ENCODE measurements around the gene ANKH. TPM values are rescaled to one million over a fixed set of nuclear protein-coding genes. Genes with fewer than 3 reads are reported as not detected.

Gene ANKH
- total RNA-seq, 1 donor from 2014 or later = 10.3 TPM

DNA sequence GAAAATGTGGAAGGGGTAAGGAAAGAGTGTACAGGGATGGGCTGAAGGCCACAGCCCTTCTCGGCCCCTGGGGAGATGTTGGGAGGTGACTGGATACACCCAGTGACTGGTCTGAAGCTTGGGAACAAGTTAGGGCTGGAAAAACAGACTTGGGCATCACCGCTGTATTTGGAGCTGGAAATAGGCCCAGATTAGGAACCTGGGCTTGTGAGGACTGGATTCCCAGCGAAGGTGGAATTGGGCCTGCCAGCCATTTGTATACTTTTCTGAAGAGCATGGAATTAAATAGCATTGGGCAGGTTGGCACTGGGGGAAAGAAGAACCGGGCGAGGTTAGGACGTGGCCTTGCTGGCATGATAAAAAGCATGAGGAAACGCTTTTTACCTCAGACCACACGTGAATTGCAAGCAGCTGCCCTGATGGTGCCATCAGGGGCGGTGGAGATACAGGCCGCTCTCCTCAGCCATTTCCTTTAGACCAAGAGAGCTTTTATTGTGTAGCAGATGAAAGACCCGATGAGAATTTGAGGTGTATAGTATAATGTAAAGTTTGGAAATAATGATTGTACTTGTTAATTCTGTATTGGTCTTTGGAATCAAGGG is 169.2 kb downstream of the ANKH start:
- no peak for DNase-seq (ENCODE audit: low read depth)
- no peak overlapping the region for H3K4me3 ChIP-seq (ENCODE audit: low read depth, low read length)
- TF ChIP-seq, protein P1, sequence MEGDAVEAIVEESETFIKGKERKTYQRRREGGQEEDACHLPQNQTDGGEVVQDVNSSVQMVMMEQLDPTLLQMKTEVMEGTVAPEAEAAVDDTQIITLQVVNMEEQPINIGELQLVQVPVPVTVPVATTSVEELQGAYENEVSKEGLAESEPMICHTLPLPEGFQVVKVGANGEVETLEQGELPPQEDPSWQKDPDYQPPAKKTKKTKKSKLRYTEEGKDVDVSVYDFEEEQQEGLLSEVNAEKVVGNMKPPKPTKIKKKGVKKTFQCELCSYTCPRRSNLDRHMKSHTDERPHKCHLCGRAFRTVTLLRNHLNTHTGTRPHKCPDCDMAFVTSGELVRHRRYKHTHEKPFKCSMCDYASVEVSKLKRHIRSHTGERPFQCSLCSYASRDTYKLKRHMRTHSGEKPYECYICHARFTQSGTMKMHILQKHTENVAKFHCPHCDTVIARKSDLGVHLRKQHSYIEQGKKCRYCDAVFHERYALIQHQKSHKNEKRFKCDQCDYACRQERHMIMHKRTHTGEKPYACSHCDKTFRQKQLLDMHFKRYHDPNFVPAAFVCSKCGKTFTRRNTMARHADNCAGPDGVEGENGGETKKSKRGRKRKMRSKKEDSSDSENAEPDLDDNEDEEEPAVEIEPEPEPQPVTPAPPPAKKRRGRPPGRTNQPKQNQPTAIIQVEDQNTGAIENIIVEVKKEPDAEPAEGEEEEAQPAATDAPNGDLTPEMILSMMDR (conservative IDR thresholded peaks at IDR 0.05; ENCODE audit: low read depth, low read length) = no peak

DNA sequence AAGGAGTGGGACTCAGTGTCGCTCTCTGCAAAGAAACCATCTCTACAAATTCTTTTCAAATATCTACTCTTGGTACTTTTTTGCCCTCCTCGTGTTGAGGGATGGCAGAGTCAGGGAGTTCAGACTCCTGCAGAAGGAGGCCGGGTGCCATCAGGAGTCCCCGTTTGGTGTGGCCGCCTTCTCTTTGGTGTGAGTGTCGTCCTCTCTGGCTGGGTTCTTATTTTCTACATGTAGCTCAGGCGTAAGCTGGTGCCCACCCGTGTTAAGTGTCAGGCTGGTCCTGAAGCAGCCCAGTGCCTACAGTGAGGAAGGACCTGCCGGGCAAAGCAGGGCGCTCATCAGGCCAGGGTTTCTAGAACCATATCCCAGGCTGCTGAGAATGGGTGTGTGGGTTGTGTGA is 170.0 kb downstream of the ANKH start:
- no peak overlapping the region for H3K4me3 ChIP-seq (ENCODE audit: low read depth, low read length)
- no peak for DNase-seq (ENCODE audit: low read depth)
- TF ChIP-seq, protein P1 (conservative IDR thresholded peaks at IDR 0.05; ENCODE audit: low read depth, low read length) = no peak

DNA sequence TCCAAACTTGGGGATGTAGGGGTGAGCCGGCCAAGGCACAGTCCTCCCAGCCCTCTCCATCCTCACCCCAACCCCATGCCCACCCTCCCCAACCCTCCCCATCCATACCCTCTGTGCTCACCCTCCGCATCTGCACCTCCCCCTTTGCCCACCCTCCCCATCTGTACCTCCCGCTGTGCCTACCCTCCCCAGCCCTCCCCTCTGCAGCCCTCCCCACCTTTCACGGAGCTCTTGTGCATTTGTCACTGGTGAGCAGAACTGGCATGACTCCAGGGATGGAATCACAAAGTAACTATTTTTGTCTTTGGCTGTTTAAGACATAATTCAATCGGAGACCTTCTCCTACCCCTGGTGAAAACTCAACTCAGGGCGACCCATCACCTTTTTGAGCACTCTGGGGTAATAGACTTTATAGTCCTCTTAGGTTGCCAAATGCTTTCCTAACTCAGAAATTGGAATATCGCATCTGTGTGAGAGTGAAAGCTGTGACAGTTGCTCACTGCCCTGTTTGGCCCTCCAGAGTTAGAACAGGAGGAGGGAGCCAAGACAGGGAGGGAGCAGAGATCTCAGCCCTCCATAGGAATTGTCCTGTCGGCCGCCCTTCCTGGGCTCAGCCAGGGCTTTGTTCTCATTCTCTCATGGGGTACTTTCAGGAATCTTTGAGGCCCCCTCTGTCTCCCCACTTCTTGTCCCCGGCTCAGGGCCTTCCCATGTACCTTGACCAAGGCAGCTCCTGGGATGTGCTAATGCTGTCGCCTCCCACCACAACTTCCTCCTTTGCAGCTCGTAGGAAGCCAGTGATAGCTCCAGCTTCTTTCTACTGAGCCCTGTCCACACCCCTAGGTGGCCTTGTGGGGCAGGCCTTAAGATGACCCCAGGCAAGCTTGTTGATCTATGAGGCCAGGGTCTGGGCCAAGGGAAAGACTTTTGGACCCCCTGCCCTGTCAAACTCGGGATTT is 170.8 kb downstream of the ANKH start:
- DNase-seq (ENCODE audit: low read depth) = no peak
- H3K4me3 ChIP-seq (ENCODE audit: low read depth, low read length) = no peak overlapping the region
- TF ChIP-seq, protein P1 (conservative IDR thresholded peaks at IDR 0.05; ENCODE audit: low read depth, low read length) = no peak

DNA sequence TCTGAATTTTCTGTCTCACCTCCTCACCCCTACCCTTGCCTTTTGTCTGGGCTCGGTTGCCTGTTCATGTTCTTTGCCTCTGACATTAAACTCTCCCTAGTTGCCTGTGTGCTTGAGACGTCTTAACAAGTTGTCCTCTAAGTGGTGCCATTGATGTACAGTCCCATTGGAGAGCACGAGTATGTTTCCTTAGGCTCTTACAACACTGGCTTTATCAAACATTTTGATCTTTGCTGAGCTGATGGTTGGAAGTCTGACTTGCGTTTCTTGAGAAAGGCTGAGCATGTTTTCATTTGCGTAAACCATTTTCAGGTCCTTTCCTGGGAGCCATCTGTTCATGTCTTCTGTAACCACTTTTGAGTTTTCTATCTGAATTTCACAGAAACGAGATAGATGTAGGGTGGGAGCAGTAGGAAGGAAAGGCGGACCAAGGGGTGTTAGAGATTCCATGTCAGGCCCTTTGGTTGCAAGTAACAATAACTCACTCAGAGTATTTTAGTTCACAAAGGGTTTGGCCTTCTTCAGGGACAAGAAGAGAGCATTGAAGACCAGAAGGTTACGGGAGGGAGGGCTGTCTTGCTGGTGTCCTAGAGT is 171.7 kb downstream of the ANKH start:
- no peak for DNase-seq (ENCODE audit: low read depth)
- H3K4me3 ChIP-seq (ENCODE audit: low read depth, low read length) = no peak overlapping the region
- TF ChIP-seq, protein P1 (conservative IDR thresholded peaks at IDR 0.05; ENCODE audit: low read depth, low read length) = no peak

DNA sequence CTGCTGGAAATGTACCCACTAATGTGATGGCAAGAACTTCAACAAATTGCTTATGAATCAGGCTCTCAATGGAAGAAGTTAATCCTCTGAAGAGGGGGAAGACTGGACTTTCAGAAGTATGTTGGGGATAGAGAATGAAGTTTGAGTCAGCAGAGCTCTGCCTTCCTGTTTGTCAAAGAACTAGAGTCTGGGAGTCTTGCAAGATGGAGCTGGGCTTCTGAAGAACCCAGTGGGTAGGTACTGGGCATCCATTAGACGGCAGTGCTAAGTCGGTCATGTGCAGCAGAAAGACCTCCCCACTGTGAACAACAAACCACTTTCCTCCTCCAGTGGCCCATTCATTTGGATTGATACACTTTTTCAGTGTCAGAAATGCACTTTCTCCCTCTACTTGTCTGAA is 172.4 kb downstream of the ANKH start:
- TF ChIP-seq, protein P1 (conservative IDR thresholded peaks at IDR 0.05; ENCODE audit: low read depth, low read length) = no peak

DNA sequence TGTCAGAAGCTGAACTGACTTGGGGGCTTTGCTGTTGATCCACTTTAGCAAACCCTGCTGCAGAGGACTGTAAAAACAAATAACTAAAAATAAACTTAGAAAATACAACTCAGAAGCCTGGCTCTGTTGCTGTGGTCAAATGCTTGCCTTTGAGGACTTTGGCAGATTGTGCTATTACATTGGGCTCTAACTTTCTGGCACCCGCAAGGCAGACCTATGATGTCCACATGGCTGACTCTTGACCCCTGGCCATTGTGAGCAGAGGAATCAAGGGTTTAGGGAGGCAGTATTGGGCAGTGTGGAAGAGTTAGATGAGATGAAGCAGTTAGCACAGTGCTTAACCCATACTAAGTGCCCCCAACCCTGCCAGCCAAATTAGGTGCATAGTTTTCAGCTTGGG is 173.1 kb downstream of the ANKH start:
- no peak overlapping the region for H3K4me3 ChIP-seq (ENCODE audit: low read depth, low read length)
- TF ChIP-seq, protein P1 (conservative IDR thresholded peaks at IDR 0.05; ENCODE audit: low read depth, low read length) = no peak
- DNase-seq (ENCODE audit: low read depth) = no peak

More for the DNA sequence above, 172.4 kb downstream of the ANKH start:
- DNase-seq (ENCODE audit: low read depth) = no peak
- no peak overlapping the region for H3K4me3 ChIP-seq (ENCODE audit: low read depth, low read length)

Measured in epithelial cell of proximal tubule (primary cell).